OCI-LY7 (cell line): ENCODE results near the gene ACP1.

Experiments used
- EZH2phosphoT487 ChIP-seq: fragments of 200-600 bp; sonication (generic); IDR thresholded peaks from 2 replicates; pipeline ENCODE4 v1.6.1; 2018; ENCODE audit warnings: low read depth, borderline replicate concordance, mild to moderate bottlenecking, mixed run types, antibody characterized with exemption, low read length, moderate library complexity, mixed read lengths
- TF ChIP-seq, protein P1 (sequence below): fragments of 200-600 bp; sonication (generic); conservative IDR thresholded peaks from 2 replicates; pipeline ENCODE4 v1.5.1; 2014; ENCODE audit warnings: mild to moderate bottlenecking, antibody characterized with exemption, low read length, moderate library complexity, mixed read lengths

DNA sequence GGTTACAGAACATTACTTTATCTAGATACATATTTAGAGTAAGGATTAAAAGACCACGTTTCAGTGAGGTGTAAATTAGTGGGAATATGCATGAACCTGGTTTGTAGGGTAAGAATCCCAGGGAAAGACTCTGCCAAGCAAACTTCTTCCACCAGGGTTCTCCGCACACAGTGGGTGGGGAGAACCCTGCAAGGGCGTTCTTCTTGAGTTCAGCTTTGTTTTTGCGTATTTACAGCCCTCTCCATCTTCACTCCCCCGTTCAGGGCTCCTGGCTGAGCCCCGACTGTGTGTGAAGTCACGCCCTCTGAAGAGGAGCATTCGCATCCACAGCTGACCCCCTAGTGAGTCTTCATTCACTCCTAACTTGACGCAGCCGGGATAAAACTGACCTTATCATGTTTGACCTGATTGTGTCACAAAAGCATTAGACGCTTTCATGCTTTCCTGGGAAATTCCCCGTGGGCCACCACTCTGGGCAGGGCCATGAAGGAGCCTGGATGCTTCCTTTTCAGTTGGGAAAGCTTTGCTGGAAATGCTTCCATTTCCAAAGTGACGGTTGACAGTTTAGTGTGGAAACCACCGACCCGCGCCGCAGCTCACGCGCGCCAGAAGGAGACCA, 22.1 kb downstream of the ACP1 start:
- TF ChIP-seq, protein P1, sequence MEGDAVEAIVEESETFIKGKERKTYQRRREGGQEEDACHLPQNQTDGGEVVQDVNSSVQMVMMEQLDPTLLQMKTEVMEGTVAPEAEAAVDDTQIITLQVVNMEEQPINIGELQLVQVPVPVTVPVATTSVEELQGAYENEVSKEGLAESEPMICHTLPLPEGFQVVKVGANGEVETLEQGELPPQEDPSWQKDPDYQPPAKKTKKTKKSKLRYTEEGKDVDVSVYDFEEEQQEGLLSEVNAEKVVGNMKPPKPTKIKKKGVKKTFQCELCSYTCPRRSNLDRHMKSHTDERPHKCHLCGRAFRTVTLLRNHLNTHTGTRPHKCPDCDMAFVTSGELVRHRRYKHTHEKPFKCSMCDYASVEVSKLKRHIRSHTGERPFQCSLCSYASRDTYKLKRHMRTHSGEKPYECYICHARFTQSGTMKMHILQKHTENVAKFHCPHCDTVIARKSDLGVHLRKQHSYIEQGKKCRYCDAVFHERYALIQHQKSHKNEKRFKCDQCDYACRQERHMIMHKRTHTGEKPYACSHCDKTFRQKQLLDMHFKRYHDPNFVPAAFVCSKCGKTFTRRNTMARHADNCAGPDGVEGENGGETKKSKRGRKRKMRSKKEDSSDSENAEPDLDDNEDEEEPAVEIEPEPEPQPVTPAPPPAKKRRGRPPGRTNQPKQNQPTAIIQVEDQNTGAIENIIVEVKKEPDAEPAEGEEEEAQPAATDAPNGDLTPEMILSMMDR, result no peak
- TF ChIP-seq EZH2phosphoT487, result no peak
